Left colon (tissue), 2 donors: Measurements from ENCODE around the gene PDCD7. TPM values are rescaled to one million over a fixed set of nuclear protein-coding genes. Genes with fewer than 3 reads are reported as not detected.
"Not testable (repeated sequence)": the region's sequence is repeated elsewhere in the genome, so short reads cannot be mapped to it uniquely, and the experiment has no call there.

ENCODE experiments used
- ATAC-seq: fragments of 200-7000 bp; cut with Tn5 transposase; one replicate; pipeline ENCODE4 v1.9.1; 2020; ENCODE audit warnings: mild to moderate bottlenecking, moderate library complexity
- DNase-seq, 2 donors: peaks; one replicate each; pipeline ENCODE4 v3.0.0-alpha.2; 2020
- intact Hi-C, 2 donors: fragments of 100-400 bp; cut with DNase I in 1 of 2; cut with micrococcal nuclease in 1 of 2; formaldehyde crosslinking; loops; one replicate each; pipeline versions ENCODE4 v1.11.2 to v1.14.0; 2022; cut with DNase I, micrococcal nuclease
- total RNA-seq, 2 donors: library from RNA; stranded (reverse); fragmentation: NEBNext Ultra II Directional; extraction: Animal tissue kit (Norgen Biotek cat#: 25700); gene quantifications; one replicate each; pipeline ENCODE4 v1.2.1, GENCODE V29; 2021
- donor health status: DM: no; HTN: no; CAD: no.
- donor health status: DM: yes; HTN: yes; CAD: no.

The PDCD7 gene
- total RNA-seq, 2 donors from 2014 or later: 14.9 to 16.8 TPM

- intact Hi-C loops: no loop called here
- no peak for ATAC-seq
- DNase-seq: no peak
Observed at GRCh38 chr15:65081758-65082157, 51.9 kb downstream of the PDCD7 start.

- ATAC-seq: no peak
- DNase-seq: no peak
- intact Hi-C loops: no loop called here
Observed at GRCh38 chr15:65081270-65081669, 52.3 kb downstream of the PDCD7 start.

GRCh38 chr15:65079580-65079979 lies 54.0 kb downstream of the PDCD7 start:
- DNase-seq: no peak
- no peak for ATAC-seq
- intact Hi-C loops: no loop called here

GRCh38 chr15:65077981-65078352 lies 55.6 kb downstream of the PDCD7 start:
- intact Hi-C loops: no loop called here
- DNase-seq (peak; percentile 83 to 88), ATAC-seq (peak; percentile 86)

DNA sequence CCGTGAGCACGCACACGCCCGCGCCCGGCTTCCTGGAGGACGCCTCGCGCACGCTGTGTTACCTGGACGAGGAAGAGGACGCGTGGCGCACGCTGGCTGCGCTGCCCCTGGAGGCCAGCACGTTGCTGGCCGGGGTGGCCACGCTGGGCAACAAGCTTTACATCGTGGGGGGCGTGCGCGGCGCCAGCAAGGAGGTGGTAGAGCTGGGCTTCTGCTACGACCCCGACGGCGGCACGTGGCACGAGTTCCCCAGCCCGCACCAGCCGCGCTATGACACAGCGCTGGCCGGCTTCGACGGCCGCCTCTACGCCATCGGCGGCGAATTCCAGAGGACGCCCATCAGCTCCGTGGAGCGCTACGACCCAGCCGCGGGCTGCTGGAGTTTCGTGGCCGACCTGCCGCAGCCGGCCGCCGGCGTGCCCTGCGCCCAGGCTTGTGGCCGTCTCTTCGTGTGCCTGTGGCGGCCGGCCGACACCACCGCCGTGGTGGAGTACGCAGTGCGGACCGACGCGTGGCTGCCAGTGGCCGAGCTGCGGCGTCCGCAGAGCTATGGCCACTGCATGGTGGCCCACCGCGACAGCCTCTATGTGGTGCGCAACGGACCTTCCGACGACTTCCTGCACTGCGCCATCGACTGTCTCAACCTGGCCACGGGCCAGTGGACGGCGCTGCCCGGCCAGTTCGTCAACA lies 56.2 kb downstream of the PDCD7 start:
- no peak for ATAC-seq
- intact Hi-C loops: no loop called here
- DNase-seq: no peak

- no peak for ATAC-seq
- no peak for DNase-seq
- intact Hi-C loops: no loop called here
Observed at GRCh38 chr15:65076486-65077290, 56.9 kb downstream of the PDCD7 start, which contains the start of gene KBTBD13. KBTBD13 (plus strand) TSS chr15:65076746; CDS start chr15:65076816, 70 bp downstream.

DNA sequence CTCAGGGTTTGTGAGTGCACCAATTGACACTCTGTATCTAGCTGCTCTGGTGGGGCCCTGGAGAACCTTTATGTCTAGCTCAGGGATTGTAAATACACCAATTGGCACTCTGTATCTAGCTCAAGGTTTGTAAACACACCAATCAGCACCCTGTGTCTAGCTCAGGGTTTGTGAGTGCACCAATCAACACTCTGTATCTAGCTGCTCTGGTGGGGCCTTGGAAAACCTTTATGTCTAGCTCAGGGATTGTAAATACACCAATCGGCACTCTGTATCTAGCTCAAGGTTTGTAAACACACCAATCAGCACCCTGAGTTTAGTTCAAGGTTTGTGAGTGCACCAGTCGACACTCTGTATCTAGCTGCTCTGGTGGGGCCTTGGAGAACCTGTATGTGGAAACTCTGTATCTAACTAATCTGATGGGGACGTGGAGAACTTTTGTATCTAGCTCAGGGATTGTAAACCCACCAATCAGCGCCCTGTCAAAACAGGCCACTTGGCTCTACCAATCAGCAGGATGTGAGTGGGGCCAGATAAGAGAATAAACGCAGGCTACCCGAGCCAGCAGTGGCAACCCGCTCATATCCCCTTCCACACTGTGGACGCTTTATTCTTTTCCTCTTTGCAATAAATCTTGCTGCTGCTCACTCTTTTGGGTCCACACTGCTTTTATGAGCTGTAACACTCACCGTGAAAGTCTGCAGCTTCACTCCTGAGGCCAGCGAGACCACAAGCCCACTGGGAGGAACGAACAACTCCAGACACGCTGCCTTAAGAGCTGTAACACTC lies 57.8 kb downstream of the PDCD7 start:
- ATAC-seq, intact Hi-C loops: not testable (repeated sequence)

DNA sequence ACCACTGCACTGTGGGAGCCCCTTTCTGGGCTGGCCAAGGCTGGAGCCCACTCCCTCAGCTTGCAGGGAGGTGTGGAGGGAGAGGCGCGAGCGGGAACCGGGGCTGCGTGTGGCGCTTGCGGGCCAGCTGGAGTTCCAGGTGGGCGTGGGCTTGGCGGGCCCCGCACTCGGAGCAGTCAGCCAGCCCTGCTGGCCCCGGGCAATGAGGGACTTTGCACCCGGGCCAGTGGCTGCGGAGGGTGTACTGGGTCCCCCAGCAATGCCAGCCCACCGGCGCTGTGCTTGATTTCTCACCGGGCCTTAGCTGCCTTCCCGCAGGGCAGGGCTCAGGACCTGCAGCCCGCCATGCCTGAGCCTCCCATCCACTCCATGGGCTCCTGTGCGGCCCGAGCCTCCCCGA lies 58.7 kb downstream of the PDCD7 start:
- intact Hi-C loops, DNase-seq, ATAC-seq: not testable (repeated sequence)

More for the DNA sequence above, 57.8 kb downstream of the PDCD7 start:
- not testable (repeated sequence) for DNase-seq

- intact Hi-C loops: no loop called here
- DNase-seq (no peak), ATAC-seq (no peak)
Observed at GRCh38 chr15:65072617-65073016, 61.0 kb downstream of the PDCD7 start.

GRCh38 chr15:65072027-65072426 lies 61.6 kb downstream of the PDCD7 start:
- DNase-seq: no peak
- intact Hi-C loops: no loop called here
- ATAC-seq: no peak

GRCh38 chr15:65071381-65071811 lies 62.2 kb downstream of the PDCD7 start:
- DNase-seq (peak in 1 of 2 donors; percentile 55), ATAC-seq (no peak)
- intact Hi-C loops: no loop called here

DNA sequence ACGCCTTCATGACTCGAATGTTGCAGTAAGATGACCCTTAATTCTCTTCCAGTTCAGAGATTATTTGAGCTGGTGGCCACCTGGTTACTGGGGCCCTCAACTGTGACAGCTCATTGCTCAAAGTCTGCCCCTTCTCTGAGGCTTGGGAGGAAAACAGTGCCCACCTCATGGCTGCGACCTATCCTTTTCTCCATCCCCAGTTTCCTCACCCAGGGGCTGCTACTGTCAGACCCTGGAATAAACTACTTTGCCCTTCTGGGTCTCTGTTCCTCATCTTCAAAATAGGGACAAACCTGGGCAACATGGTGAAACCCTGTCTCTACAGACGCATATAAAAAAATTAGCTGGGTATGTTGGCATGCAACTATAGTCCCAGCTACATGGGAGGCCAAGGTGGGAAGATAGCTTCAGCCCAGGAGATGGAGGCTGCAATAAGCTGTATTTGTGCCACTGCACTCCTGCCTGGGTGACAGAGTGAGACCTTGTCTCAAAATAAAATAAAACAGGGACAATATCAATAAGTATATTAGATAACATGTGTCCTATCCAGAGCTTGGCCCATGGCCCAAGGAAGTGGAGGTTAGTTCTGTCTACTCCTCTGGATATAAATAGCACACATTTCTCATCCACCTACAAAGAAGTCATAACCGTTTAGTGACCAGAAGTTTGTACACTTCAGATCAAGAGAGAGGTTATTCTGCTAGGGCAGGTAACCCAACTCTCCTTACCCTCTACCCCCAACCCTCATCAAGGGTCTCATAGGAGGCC lies 63.6 kb downstream of the PDCD7 start:
- ATAC-seq: no peak
- intact Hi-C loops: no loop called here
- no peak for DNase-seq

GRCh38 chr15:65069179-65069578 lies 64.4 kb downstream of the PDCD7 start:
- peak; percentile 13 for ATAC-seq

GRCh38 chr15:65068403-65068788 lies 65.2 kb downstream of the PDCD7 start:
- ATAC-seq (no peak), DNase-seq (no peak)
- intact Hi-C loops: no loop called here

More at GRCh38 chr15:65069179-65069578, 64.4 kb downstream of the PDCD7 start:
- intact Hi-C loops: no loop called here
- DNase-seq: peak in 1 of 2 donors; percentile 55

DNA sequence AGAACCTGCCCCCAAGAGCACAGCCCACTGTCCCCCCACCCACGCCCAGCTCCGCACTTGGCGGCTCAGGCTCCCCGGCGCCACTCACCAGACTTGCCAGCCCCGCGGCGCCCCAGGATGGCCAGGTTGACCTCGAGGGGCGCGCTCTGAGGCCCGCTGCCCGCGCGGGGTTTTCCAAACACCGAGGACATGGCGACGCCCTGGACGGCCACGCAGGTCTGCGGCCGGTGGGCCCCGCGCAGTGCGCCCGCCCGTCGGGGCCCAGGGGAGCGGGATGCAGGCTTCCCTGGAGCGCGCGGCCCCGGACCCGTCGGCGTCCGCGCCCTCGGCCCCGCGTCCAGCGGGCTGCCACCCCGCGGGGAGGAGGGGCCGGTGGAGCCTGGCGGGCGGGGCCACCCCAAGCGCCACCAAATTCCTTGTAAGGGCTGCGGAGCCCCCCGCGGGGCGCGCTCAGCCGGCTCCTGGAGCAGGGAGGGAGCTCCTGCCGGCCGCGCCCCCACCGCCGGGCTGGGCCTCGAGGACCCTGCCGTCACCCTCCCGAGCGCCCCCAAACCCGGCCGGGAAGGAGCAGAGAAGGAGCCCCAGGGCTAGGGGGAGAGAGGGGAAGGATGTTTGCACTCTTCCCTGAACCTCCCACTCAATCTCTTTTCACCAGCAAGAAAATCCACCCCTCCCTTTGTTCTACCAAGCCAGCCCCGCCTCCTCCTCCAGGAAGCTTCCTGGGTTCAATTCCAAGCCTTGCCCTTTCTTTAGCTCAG lies 65.8 kb downstream of the PDCD7 start, which contains the start of gene RASL12:
Gene RASL12 (minus strand): TSS at position 347 of the 758 bp plus-strand sequence. CDS start 156 bp downstream, at position 191.
- DNase-seq (peak in 1 of 2 donors; percentile 29), ATAC-seq (peak; percentile 72)
- intact Hi-C loops: no loop called here
